ENCODE measurements around the gene PLEKHB2.
"Not testable (repeated sequence)": the region's sequence is repeated elsewhere in the genome, so short reads cannot be mapped to it uniquely, and the experiment has no call there.

PLEKHB2 gene

GRCh38 chr2:131103165-131103564 lies 2.0 kb upstream of the PLEKHB2 start:
- no peak for TF ChIP-seq CTCF (IDR thresholded peaks at IDR 0.05)
- TF ChIP-seq ZFX (IDR thresholded peaks at IDR 0.05; ENCODE audit: borderline replicate concordance) = no peak
- no peak overlapping the region for H3K27ac ChIP-seq

GRCh38 chr2:131104487-131105155 lies 515 bp upstream of the PLEKHB2 start:
- TF ChIP-seq CTCF (IDR thresholded peaks at IDR 0.05) (no peak), ZFX (IDR thresholded peaks at IDR 0.05; ENCODE audit: borderline replicate concordance) (no peak)
- H3K27ac ChIP-seq = peak overlapping the region; percentile 81

GRCh38 chr2:131105950-131106801 lies 1.0 kb downstream of the PLEKHB2 start:
- H3K27ac ChIP-seq = peak overlapping the region; percentile 81
- TF ChIP-seq CTCF (IDR thresholded peaks at IDR 0.05) (no peak), ZFX (IDR thresholded peaks at IDR 0.05; ENCODE audit: borderline replicate concordance) (no peak)

- no peak overlapping the region for H3K27ac ChIP-seq
- TF ChIP-seq CTCF (IDR thresholded peaks at IDR 0.05) (no peak), ZFX (IDR thresholded peaks at IDR 0.05; ENCODE audit: borderline replicate concordance) (no peak)
Measured at GRCh38 chr2:131112529-131112928, 7.4 kb downstream of the PLEKHB2 start.

GRCh38 chr2:131113566-131114227 lies 8.6 kb downstream of the PLEKHB2 start:
- no peak overlapping the region for H3K27ac ChIP-seq
- TF ChIP-seq ZFX (IDR thresholded peaks at IDR 0.05; ENCODE audit: borderline replicate concordance) (no peak), CTCF (IDR thresholded peaks at IDR 0.05) (no peak)

- H3K27ac ChIP-seq = not testable (repeated sequence)
Measured at GRCh38 chr2:131114950-131115349, 9.8 kb downstream of the PLEKHB2 start.

- H3K27ac ChIP-seq = no peak overlapping the region
- TF ChIP-seq ZFX (IDR thresholded peaks at IDR 0.05; ENCODE audit: borderline replicate concordance) (no peak), CTCF (IDR thresholded peaks at IDR 0.05) (no peak)
Measured at GRCh38 chr2:131115752-131116151, 10.6 kb downstream of the PLEKHB2 start.
